GM18907 (cell line): ENCODE measurements around the gene EPHB1.
"Not testable (repeated sequence)": the region's sequence is repeated elsewhere in the genome, so short reads cannot be mapped to it uniquely, and the experiment has no call there.

ENCODE experiments used
- ATAC-seq: cut with Tn5 transposase; IDR thresholded peaks from one replicate; pipeline ENCODE4 v1.9.1; 2021; ENCODE audit warnings: mild to moderate bottlenecking, moderate library complexity; ENCODE audit not compliant: unreplicated experiment

Gene EPHB1

DNA sequence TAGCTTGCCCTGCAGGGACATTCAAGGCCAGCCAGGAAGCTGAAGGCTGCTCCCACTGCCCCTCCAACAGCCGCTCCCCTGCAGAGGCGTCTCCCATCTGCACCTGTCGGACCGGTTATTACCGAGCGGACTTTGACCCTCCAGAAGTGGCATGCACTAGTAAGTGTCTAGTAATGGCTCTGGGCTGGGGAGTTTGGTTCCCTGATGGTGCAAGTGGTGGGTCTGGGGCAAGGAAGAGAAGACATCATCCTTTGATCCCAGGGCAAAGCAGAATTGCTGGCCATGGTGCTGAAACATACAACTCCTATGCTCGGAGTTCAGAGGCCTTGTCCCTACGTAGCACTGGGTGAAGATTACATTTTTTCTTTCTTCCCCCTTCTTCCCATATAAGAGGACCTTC is 311.4 kb downstream of the EPHB1 start:
- no peak for ATAC-seq

DNA sequence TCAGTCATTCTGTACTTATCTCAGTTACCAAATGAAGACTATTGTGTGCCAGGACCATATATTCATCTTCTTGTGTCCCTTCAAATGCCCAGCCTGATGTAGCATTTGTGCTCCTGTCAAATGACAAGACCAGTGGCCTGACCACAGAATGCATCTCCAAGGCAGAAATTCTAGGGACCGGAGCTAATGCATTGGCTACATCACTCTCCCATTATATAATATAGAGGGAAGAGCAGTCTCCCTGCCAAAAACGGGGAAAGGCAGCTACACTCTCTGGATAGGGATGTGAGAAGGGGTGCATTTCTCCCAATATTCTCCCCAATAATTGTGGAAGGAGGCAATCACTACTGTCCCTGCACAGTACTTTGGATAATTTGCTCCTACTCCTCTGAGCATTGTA is 312.0 kb downstream of the EPHB1 start:
- no peak for ATAC-seq

DNA sequence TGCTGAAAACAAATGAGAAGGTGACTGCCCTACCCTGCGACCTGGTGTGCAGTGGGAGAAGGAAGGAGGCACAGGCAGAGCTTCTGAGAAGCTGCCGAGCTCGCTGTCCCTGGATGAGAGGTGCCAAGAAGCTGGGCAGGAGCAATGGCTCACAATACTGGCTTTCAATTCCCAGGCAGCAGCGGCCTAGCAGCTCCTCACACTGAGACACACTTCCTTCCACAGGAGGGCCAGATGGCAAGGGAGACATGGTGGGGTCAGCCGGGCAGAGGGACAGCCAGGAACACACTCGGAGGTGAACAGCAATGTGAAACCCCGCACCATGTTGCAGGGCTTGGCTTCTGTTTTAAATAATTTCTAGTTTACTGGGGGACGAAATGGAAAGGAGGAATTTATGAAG is 314.6 kb downstream of the EPHB1 start:
- no peak for ATAC-seq

DNA sequence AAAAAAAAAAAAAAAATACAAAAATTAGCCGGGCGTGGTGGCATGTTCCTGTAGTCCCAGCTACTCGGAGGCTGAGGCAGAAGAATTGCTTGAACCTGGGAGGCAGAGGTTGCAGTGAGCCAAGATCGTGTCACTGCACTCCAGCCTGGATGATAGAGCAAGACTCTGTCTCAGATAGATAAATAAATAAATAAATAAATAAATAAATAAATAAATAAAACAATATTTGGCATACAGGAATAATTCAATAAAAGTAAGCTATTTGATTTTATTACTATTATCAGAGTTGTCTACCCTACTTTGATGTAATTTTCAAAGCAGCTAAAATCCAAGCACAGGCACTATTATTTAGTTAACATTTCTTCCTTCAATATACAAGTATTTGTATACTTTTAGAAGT is 319.5 kb downstream of the EPHB1 start:
- not testable (repeated sequence) for ATAC-seq

DNA sequence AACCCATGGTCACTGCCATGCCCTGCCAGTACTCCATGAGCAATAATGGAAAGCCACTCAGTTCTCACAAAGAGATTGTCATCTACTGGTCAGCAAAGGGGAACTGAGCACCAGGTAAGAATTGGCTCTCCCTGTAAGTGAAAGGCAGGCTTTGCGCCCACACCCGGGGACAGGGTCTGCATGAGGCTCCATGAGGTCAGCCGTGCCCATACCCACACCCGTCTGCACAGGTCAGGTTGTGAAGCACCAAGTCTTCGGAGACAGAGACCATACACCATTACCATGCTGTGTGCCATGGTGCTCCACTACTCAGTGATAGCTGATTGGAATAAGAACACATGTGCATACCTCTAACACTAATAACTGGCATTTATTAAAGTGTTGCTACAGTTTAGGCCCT is 322.9 kb downstream of the EPHB1 start:
- ATAC-seq, result no peak

DNA sequence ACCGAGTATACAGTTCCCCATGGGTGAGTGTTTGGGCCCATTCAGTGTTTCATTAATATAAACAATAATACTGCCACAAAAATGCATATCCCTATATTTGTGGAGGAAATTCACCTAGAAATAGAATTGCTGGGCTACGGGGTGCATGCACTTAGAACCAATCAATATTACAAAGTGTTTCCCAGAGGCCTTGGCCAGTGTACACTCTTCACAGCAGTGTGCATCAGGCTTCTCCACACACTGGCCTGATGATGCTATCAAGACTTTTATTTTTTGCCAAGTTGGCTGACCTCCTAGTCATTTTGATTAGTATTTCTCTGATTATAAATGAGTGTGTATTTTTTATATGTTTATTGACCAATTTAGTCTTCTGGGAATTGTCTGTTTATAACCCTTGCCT is 323.7 kb downstream of the EPHB1 start:
- no peak for ATAC-seq

DNA sequence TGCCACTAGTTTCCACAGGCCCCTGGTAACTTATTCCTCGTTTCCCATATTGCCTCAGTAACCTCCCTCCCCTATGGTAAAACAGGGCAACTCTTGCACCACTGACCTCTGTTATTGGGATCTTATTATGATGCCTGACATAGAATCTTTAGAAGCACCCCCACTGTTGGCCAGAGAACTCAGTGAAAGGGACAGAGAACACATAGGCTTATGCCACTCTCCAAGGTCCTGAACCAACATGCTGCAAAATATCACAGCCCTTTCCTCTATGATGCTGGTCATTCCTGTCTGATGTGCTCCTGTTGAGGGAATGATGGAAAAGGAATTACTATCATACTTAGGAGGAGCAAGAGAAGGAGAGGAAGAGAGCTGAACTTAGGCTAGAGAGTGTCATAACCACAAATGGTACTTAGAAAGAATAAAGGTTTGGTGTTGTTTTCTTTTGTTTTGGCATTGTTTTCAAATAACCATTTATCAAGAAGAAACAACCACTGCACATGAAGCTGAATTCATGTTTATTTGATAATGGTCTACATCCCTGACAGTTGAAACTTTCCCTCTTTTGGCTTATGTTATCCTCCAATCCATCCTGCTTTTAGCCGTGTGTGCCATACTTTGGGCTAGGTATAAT is 330.2 kb downstream of the EPHB1 start:
- no peak for ATAC-seq

DNA sequence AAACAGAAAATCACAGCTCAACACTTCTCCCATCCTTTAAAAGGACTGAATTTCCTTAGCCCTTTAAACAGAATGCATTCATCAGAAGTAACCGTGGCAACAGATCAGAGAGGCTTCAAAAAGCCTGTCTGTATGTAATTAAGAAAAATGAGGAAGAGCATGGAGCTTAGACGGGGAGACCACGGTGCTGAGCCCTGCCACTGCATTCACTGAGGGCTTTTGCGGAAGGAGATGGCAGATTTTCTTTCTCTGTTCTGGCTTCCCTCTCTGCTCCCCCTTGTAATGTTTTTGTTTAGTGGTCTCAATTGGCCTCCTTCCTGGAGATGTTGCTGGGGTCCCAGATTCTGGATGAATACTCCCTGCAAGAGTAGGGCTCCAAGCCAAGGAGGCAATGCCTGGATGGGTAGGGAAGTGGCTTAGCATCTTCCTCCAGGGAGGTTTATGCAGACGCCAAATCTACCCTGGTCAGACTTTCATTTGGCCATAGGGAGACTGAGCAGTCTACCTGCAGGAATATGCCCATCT is 332.9 kb downstream of the EPHB1 start:
- no peak for ATAC-seq

DNA sequence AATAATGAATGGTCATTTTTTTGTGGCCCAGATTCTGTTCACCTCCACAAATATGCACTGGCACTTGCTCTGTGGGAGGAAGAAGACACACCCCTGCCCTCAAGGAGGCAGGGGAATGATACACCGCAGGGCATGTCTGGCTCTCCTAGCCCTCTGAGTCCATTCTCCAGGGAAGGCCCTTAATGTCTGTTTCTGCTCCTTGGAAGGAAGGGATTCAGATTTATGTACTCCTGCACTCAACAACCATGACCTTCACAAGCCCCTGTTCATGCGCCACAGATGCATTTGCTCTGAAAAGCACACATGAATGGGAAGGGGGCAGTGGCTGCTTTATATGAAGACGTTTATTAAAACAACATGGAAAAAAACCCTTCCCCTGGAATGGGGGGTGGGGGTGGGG is 333.8 kb downstream of the EPHB1 start:
- ATAC-seq, result no peak

DNA sequence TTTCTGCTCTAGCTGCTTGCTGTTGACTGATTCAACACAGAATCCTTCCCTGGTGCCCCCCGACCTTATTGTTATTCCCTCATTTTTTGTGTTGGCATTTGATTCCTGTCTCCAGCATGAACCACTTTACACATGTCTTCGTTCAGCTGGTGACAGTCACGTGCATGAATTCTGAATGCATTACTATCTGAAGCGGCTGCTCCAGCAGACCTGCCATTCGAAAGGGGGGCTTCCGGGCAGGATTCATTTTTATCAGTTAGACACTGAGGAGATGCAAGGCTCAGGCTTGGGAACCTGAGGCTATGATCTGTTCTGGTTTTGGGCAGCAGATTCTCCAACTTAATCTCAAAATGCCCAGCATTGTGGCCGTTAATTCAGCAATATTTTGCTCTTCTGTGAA is 336.2 kb downstream of the EPHB1 start:
- ATAC-seq, result no peak

DNA sequence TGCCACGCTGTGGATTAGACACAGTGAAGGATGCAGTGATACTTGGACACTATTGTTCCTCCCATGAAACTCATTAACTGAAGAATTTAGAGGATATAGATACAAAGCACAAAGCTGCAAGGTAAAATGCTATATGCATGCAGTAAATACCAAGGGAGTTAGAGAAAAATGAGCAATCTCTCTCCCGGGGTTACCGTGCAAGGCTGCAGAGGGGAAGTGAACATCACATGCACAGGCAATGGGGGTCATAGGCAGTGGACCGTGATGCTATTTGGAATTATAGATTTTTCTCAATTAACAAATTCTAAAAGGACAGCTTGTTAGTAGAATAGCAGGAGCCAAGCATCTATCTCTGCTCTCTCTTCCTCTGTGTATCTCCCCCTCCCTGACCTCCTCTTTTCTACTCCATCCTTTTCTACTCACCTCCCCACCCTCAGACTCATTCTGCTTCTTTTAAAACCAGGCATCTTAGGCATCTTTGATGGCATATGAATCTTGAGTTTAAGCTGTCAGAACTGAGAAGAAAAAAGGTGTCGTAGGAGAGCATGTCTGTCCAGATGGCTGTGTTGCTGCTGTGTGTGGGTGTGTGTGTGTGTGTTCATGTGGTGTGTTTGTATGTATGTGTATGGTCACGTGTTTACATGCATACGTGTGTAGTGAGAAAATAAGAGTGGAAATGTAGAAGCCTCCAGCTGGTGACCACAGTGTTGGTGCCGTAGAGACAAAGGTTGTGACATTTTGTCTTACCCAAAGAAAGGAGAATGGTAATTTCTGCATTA is 339.0 kb downstream of the EPHB1 start:
- no peak for ATAC-seq

DNA sequence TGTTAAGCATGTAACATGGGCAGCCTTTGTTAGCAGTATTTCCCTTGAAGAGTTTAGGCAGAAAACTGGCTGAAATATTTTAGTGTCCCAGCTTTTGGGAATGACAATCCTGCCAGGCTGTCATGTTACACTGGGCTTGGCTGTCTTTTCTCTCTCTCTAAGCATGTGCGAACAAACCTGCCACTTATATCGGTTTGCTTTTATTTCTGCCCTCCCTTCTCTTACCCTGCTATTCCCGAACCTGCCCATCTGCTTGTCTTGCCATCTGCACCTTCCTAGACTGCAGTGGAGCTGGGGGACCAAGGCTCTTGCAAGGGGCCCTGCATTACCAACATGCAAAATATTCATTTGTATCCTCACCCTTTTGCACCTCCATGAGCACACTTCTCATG is 339.6 kb downstream of the EPHB1 start:
- ATAC-seq, result no peak

DNA sequence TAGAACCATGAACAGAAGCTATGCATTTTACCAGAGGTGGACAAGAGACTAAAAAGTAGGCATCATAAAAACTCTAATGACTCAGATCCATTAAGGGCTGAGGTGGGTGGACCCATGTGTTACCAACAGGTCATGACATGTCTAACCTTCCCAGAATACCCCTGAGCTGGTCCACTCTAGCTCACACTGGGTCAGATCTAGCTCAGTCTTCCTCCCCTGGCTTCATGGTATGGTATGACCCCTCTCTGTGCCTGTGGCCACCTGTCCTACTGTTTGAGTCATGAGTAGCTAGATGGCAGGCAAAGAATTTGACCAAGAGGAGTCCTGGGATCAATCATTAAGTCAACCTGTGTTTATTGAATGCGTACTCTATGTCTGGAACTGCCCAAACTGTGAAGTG is 340.4 kb downstream of the EPHB1 start:
- ATAC-seq, result no peak

DNA sequence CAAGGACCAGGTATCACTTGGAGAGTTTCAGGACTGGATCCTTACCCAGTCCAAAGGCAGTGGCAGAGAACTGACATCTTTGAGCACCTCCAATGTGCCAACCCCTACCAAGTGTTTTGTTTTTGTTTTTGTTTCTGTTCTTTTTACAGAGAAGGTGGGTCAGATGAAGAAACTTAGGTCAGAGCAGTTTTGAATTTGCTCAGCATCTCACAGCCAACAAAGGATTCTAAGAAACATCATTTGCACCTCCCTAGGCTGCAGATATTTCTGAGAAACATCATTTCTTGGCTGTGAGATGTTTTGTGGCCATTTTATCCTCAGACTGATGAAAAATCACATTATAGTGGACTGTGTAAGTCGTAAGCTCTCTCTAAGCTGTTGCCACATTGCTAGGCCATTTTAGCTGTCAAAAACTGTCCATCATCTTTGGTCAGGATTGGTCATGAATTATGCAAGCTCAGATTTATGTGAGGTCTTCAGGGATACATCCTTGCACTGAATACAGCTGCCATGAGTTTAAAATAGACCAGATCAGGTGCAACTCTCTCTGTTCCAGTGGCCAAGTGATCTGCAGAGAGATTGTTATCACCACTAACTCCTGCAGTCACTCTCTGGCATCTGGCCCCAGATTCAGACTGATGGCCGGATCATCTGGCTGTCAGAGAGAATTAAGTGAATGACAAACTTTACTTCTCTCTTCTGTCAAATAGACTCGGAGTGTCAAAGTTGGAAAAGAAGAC is 341.5 kb downstream of the EPHB1 start:
- no peak for ATAC-seq

DNA sequence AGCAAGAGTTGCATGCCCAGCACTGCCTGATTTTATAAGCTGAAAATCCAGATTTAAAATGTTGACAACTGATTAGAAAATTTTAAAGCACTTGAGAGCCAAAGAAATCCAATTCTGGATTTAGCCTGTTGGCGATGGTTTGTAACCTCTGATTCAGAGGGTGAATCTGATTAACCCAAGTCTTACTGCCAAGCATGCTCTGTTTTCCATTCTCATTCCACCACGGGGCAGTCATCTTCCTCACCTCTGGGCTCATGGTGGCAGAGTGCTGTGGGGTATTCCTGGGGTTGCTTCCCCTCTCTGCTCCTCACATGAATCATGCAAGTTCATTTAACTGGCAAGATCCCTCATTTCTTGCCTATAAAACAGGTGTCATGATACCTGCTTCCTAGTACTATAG is 342.2 kb downstream of the EPHB1 start:
- ATAC-seq, result no peak

DNA sequence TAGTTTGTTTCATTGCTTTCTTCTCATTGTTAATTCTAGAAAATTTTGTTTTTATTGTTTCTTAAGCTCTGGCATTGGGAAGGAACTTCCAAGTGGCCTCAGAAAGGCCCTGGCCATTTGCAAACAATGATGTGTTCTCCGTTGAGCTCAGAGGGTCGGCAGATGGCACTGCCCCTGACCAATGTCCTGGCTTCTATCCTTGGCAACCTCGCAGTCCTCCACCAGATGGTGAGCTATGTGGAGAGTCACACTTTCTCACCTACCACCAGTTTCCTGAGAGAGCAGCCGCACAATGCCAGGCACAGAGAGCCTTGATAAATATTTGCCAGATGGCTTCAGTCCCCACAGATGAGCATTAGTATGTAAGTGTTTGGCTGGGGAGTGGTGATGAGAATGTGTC is 343.7 kb downstream of the EPHB1 start:
- ATAC-seq, result no peak

DNA sequence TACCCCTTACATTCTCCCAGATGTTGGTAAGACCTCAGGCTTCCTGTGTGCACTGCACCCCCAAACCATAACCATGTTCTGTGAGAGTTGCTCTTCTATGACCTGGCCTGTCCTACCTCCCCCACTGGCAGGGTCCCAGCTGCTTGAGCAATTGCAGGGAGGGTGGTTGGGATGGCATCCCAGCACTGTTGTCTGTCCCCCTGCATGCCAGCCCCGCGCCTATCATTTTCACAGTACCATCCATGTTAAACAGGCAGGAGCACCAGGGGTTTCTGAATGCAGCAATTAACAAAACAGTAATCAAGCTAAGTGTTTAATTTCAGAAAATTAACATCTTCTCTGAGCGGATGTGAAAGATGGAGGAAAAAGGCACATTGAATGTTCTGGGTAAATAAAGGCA is 345.5 kb downstream of the EPHB1 start:
- ATAC-seq, result no peak

DNA sequence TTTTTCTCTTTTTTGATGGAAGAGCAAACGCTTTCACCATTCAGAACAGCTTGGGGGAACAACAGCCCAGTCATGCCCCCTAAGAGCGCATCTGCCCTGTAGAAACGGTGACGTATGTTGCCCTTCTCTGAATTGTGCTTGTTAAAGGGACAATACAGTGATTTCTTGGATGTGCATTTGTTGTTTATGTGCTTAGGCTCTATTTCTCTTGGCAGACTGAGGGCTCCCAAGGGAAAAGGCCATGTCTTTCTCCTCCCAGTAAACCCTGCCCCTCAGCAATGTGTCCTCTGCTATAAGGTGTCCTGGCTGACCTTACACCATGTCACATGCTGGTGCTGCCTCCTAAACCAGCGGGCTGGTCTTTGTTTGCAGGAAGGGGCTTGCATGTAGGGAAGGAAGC is 346.1 kb downstream of the EPHB1 start:
- no peak for ATAC-seq

DNA sequence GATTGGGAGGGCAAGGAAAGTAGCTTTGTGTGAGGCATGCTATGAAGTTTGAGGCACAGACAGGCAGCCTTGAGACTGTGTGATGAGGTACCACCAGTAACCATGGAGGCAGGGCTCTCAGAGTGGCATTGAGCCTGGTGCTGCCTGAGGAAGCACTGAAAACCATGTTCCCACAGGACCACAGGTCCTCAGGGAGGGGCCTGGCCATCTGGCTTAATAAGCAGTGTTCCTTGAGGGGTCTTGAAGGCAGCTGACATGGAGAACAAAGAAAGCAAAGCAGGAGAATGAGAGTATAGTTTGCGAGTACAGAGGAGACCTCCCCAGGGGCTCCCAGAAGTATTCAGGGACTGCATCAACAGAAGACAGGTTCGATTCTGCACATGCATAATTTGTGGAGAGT is 346.6 kb downstream of the EPHB1 start:
- no peak for ATAC-seq

DNA sequence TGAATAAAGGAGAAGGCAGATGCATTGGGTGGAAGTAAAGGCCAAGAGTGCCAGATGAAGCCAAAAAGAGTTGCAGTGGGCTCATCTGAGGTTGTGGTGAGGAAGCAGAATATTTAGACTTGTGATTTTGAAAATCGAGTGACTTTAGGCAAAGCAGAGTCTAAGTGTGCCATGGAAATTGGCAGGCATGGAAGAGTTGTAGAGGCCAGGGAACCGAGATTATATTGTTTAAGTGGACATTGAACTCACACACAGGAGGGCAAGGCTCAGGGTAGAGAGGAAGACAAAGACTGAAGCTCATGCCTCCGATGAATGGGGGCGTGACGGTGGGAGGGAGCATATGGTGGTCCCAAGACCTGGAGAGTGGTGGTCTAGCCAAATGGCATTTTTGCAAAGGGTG is 347.5 kb downstream of the EPHB1 start:
- ATAC-seq, result no peak

DNA sequence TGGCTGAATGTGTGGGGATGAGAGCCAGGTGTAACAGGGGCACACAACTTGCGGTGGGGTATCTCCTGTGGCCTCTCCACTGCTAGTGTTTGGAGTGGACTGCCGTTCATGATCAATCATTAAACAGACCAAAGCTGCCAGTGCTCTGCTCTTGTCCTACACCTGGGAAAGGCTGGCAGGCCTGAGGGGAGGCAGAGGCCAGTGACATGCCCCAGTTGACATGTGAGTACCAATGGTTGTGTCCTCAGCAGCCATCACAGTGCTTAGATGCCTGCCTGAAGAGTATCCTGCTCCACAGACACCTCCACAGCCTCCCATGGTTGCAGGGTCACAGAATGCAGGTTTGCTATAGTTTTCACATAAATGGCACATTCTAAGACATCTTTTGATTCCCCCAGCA is 348.4 kb downstream of the EPHB1 start:
- no peak for ATAC-seq

DNA sequence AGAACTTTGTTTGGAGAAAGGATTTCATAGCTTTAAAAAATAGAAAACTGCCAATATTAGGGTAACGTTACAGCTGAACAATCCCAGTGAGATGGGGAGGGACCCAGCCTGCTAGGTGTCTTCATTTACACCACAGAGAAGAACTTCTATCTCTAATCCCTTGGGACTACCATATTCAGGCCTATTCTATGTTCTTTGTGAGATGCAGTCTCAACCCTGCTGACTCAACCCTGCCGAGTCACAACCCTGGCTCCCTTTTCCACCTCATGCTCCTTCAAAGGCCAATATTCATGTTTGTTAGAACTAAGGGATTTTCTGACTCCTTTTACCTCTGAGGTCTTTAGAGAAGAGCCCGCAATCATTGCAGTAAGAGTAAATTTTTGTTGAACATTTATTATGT is 350.5 kb downstream of the EPHB1 start:
- ATAC-seq, result no peak
